ENCODE results near the gene IFNLR1. TPM values are rescaled to one million over a fixed set of nuclear protein-coding genes. Genes with fewer than 3 reads are reported as not detected.

The IFNLR1 gene
- total and polyA plus RNA-seq, 2 of the 8 experiments (the other 6 are each of a cell fraction or from before 2014, with no cell fraction given) = 6.8 to 10.1 TPM

DNA sequence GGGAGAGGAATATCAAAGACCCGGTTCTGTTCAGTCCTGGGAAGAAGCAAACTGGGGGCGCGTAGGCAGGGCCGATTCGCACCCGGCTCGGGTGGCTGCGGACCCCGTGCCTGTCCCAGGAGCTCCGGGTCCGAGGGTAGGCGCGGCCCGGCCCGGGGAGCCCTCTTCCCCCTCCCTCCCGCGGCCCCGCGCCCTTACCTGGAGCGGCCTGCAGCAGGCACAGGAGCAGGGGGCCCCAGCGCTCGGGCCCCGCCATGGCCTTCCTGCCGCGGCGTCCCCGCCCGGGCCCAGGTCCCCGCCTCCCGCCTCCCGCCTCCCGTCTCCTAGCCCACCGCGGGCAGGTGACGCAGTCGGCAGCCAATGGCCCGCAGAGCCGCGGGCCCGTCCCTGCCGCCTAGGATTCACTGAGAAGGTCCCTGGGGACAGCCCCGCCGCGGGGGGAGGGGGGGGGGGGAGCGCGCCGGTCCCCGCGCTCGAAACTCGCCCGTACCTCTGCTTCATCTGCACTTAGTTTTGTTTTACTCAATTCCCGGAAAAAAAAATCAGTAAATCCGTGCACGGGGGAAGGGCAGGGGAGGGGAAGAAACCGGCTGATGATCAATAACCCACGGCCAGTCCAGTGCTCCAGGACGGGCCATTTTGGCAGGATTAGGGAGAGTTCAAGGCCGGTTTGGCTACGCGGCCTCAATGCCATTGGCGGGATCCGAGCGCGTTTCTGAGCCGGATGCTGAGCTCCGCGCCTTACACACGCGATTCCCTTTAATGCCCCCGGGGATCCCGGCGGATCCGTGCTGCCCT, at the start of gene IFNLR1 (continued):
- TF ChIP-seq HDAC6 (IDR thresholded peaks at IDR 0.05; ENCODE audit: low read depth, low read length) (no peak), BRCA1 (IDR thresholded peaks at IDR 0.05; ENCODE audit: low read depth, low read length) (no peak), EGR1 (IDR thresholded peaks at IDR 0.05; ENCODE audit: borderline replicate concordance, low read depth, low read length) (no peak), RFX5 (IDR thresholded peaks at IDR 0.05; ENCODE audit: borderline replicate concordance, low read depth, low read length) (no peak), PHF8 (conservative IDR thresholded peaks at IDR 0.05; ENCODE audit: low read depth, low read length) (peak; percentile 70), SP2 (IDR thresholded peaks at IDR 0.05; ENCODE audit: low read length) (no peak), BACH1 (IDR thresholded peaks at IDR 0.05; ENCODE audit: low read length) (no peak), GTF2F1 (IDR thresholded peaks at IDR 0.05; ENCODE audit: borderline replicate concordance, low read depth, low read length) (no peak), KDM4A (IDR thresholded peaks at IDR 0.05; ENCODE audit: low read depth, low read length, severe bottlenecking) (peak; percentile 48), SP1 (IDR thresholded peaks at IDR 0.05; ENCODE audit: low read depth, low read length) (no peak), CHD1 (IDR thresholded peaks at IDR 0.05; ENCODE audit: low read depth, low read length) (no peak), RXRA (IDR thresholded peaks at IDR 0.05; ENCODE audit: insufficient read depth, low read depth, low read length) (no peak)
- TF ChIP-seq, protein P1, sequence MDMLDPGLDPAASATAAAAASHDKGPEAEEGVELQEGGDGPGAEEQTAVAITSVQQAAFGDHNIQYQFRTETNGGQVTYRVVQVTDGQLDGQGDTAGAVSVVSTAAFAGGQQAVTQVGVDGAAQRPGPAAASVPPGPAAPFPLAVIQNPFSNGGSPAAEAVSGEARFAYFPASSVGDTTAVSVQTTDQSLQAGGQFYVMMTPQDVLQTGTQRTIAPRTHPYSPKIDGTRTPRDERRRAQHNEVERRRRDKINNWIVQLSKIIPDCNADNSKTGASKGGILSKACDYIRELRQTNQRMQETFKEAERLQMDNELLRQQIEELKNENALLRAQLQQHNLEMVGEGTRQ (IDR thresholded peaks at IDR 0.05; ENCODE audit: low read length) = no peak

Data from H1 (cell line).